Activated CD8-positive, alpha-beta memory T cell treated with anti-CD3 and anti-CD28 coated beads, Interleukin-2, amount 50 U/mL, for 48 hours (primary cell): ENCODE measurements around the gene LFNG.
"Not testable (repeated sequence)": the region's sequence is repeated elsewhere in the genome, so short reads cannot be mapped to it uniquely, and the experiment has no call there.

Experiments
- DNase-seq: peaks from one replicate; pipeline ENCODE4 v3.0.0-alpha.2; 2020

LFNG gene

GRCh38 chr7:2551418-2551817, 31.8 kb downstream of the LFNG start:
- no peak for DNase-seq

DNA sequence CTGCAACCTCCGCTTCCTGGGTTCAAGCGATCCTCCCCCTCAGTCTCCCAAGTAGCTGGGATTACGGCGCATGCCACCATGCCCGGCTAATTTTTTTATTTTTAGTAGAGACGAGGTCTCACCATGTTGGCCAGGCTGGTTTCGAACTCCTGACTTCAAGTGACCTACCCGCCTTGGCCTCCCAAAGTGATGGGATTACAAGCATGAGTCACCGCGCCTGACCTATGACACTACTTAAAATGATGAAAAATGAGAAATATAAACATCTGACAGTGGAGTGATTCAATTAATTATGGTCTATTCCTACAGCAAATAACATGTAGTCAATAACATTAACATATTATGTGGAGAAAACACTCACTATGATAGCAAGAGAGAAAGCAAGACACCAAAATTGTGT, 33.5 kb downstream of the LFNG start:
- DNase-seq, result no peak

GRCh38 chr7:2553831-2554581, 34.4 kb downstream of the LFNG start:
- DNase-seq, result no peak

DNA sequence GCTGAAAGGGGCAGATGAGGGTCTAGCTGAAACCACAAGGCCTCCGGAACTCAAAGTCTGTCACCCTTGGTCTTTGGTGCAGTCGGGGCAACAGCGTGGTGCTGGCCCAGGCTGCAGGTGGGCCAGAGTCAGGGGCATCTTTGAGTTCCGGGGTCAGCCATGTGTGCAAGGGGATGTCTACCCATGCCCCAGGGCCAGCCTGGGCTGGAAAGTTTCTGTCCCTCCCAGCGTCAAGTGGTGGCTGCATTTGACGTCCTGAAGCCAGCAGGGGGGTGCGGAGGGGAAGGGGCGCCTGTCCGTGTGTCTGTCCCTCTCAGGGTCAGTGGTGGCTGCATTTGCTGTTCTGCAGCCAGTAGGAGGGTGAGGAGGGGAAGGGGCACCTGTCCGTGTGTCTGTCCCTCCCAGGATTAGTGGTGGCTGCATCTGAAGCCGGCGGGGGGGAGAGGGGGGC, 35.1 kb downstream of the LFNG start:
- DNase-seq, result no peak

DNA sequence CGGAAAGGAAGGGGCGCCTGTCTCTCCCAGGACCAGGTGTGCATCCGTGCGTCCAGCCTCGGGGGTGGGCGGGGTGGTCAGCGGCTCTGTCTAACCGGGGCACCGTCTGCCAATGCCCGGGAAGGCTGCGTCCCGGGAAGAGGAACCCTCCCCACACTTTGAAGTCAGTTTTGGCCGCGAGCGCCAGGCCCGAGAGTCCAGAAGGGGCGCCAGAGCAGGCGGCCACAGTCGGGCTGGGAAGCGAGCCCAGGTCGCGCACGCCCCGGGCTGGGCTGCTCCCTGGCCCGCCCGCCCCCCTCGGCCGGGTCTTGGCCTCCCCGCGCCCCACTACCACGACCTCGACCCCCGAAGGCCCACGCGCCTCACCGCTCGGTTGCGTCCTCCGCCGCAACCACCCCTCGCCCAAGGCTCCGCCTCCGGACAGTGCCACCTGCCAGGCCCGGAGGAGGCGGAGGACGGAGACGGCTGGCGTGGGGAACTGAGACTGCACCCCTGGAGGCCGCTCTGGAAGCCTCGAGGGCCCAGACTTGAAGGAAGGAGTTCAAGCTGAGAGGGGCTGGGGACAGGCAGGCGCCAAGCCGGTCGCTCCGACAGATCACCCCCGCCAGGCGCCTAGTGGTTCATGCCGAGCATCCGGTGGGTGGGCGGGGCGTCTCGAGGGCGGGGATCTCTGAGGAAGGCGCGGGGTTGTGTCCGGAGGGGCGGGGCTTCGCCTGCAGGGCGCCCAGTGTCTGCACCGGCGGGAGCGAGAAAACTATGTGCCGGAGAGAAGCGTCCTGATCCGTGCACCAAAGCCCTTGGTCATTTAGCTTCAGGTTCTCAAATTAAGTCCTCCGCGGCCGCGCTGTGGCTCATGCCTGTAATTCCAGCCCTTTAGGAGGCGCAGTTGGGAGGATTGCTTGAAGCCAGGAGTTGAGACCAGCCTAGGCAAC, 35.8 kb downstream of the LFNG start, which contains the start of gene BRAT1:
TSS of gene BRAT1 (minus strand) at position 404 of the 932 bp plus-strand sequence. CDS start 1,093 bp downstream, outside the sequence.
- peak; percentile 98 for DNase-seq

- DNase-seq, result peak; percentile 97
These were observed 39.2 kb downstream of the LFNG start, which contains the start of gene IQCE for GRCh38 chr7:2558629-2559282. Gene IQCE, plus strand, starts transcription at chr7:2558979. Its CDS starts 203 bp downstream, at chr7:2559182.

- peak; percentile 69 for DNase-seq
These were observed 39.8 kb downstream of the LFNG start for GRCh38 chr7:2559283-2559950.

GRCh38 chr7:2563955-2564354, 44.4 kb downstream of the LFNG start:
- not testable (repeated sequence) for DNase-seq

GRCh38 chr7:2564970-2565540, 45.5 kb downstream of the LFNG start:
- DNase-seq, result no peak

DNA sequence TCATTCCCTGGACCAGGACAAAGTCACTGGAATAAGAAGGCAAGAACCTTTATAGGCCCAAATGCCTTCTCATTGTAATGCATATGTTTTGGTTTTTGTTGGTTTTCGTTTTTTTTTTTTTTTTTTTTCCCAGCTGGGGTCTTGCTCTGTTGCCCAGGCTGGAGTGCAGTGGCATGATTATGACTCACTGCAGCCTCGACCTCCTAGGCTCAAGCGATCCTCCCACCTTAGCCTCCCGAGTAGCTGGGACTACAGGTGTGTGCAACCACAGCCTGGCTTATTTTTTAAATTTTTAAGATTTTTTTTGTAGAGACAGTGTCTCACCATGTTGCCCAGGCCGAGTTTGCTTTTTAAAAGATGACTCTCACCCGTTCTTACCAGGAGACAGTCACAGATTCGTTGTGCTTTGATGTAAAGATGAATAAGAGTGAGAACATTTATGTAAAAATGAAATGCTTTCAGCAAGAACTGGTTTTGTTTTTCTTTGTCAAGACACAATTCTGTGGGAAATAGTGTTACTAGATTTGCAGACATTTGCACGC, 46.8 kb downstream of the LFNG start:
- DNase-seq, result no peak

DNA sequence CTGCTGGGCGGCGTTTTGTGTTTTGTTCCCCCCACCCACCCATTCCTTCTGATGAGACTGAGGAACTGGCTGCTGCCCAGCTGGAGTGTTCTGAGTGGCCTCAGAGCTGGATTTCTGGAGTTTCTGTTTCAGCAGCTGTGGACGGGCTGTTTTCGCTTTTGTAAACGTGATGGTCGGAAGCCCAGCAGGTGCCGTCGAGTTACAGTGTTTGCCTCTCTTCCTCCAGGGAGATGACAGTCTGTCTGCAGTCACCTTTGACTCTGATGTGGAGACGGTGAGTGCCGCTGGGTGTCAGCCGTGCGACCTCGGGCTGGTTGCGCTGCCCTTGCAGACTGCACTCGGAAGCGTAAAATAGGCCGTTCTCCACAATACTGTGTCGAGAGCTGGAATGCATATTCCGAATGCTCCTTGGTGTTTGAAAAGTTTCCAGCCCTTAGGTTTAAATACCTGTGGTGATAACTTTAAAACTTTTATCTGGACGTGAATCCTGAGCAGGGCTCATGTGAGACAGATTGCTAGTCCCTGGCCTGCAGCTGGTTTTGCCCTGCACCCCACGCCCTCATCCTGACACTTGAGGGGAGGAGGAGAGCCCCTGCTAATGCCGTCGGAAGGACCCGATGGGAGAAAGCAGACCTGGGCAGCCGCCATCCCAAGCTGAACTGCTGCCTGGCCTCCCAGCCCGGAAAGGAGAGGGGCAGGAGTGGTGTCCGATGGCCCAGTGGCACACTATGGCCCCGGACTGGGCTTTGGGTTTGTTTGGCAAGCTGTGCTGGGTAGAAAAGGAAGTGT, 47.5 kb downstream of the LFNG start:
- DNase-seq, result no peak

DNA sequence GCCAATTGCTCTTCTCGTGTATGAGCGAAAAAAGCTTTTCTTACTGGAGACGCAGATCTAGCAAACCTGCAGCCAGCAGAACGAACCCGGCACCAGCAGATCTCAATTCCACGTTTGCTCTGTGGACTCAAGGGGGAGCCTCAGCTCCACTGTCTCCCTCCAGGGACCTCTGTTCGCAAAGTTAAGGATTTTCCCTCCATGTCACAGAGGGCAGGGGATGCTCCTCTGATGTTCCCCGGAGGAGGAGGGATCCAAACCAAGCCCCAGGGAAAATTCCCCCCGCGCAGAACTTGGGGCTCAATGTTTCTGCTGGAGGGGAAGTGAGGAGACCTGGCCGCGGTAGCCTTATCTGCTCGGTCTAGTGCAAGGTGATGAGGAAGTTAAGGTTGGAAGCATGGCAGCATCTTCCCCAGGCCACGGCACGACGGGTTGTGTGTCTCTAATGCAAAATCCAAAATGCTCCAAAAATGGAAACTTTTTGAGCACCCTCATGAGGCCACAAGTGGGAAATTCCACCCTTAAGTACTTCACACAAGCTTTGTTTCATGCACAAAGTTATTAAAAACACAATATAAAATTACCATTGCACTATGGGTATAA, 48.2 kb downstream of the LFNG start:
- no peak for DNase-seq

GRCh38 chr7:2568521-2569223, 49.1 kb downstream of the LFNG start:
- DNase-seq, result no peak

DNA sequence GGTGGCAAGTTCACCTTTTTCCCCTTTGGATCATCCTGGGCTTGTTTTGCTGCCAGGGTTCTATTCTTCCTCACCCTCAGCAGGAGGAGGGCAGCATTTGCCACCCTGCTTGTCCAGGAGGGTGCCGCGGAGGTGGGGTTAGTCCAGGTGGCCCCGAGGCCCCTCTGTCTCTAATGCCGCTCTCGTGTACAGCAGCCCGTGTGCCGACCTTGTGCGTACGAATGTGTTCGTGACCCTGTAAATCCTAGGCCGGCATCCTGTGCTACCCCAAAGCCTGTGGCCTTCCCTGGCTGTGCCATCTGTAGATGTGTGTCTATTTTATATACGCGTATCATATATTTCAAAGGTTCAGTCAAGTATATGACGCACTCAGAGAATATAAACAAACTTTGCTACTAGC, 49.8 kb downstream of the LFNG start:
- no peak for DNase-seq

GRCh38 chr7:2570021-2570420, 50.4 kb downstream of the LFNG start:
- no peak for DNase-seq

DNA sequence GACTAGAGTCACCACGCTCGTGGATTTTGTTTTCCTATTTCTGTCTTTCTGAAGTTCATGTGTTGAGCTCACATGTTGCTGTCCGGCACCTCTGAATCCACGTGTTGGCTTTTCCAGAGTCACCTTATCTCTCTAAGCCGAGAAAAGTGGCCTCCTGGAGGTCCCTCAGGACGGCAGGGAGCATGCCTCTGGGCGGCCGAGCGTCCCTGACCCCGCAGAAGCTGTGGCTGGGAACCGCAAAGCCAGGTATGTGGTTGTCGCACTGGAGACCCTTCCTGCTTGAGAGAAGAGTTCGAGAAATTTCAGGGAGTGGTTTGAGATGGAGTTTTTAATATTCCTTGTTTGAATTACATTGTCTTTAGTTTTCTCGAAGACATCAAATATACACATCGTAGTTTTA, 51.8 kb downstream of the LFNG start:
- DNase-seq, result no peak

DNA sequence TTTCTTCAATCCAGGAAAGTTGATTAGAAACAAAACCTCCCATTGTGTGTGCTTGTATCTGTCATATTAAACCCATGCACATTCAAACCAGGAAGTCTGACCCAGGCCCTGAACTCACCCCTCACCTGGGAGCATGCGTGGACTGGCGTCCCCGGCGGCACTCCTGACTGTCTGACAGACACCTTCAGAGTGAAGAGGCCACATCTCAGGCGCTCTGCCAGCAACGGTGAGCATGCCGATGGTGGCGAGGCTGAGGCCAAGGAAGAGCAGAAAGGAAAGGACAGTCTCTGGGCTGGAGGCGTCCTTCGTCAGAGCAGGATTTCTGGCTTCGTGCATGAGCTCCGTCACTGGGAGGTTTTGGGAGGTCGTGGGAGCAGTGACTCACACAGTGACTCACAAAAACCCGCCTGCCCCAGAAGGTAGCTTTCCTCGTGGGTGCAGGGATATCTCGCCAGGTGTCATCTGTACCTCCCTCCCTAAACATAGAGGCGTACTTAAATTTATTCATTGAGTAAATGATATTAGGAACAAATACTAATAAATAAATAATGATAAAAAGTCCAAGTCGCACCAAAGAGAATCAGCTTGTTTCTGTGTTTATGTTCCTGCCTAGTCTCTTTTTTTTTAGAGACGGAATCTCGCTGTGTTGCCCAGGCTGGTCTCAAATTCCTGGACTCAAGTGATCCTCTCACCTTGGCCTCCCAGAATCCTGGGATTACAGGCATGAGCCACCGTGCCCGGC, 52.7 kb downstream of the LFNG start:
- no peak for DNase-seq

DNA sequence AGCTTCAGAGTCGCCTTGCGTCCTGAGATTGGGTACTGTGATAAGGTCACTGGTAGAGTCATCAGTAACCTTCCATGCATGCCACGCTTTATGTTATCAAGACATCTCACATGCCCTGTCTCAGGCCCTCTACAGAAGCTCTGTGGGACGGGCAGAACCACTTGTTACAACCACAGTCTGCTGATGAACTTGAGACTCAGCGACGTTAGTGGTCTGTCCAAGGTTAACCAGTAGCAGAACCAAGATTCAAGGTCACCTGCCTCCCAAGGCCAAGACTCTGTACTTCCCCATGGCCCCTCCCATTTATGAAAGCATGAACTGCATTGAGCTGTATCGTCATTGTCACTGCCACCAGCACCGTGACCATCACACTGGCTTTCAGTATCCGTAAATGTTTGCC, 54.2 kb downstream of the LFNG start:
- no peak for DNase-seq

DNA sequence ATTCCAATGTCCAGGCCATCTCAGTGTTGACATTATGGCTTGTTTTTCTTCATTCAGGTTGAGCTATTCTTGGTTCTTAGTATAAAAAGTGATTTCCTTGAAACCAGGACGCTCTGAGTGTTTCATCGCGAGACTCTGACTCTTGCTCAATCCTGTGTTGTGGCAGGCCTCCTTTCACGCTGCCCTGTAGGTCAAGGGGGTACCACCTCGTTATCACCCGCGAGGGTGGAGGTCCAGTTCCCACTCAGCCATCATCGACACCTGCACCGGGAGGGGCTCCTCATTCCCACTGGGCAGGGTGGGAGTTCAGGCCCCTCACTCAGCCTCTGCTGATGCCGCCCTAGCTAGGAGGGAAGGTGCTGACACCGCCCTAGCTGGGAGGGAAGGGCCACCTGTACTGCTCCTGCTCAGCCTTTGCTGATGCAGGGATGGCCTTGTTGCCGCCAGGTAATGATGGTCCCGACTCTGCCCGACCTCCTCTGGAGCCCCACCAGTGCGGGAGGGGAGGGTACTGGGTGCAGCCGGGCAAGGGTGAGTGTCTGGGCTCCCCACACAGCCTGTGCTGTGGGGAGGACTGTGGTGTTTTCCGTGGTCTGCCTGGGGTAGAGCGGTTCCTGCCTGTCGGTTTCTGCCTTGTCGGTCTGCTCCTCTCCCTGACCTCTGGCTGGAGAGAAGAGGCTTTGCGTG, 55.6 kb downstream of the LFNG start:
- DNase-seq, result no peak
